HG03378 (cell line): Measurements from ENCODE around the gene YIPF4.
"Not testable (repeated sequence)": the region's sequence is repeated elsewhere in the genome, so short reads cannot be mapped to it uniquely, and the experiment has no call there.

Experiments used
- ATAC-seq: cut with Tn5 transposase; IDR thresholded peaks from one replicate; pipeline ENCODE4 v1.9.1; 2021; ENCODE audit warnings: mild to moderate bottlenecking, moderate library complexity; ENCODE audit not compliant: unreplicated experiment

Gene YIPF4

GRCh38 chr2:32277674-32278477, at the start of gene YIPF4:
TSS of gene YIPF4 (plus strand) at chr2:32277904. CDS start at chr2:32278156, 252 bp downstream.
- ATAC-seq = peak; percentile 98

GRCh38 chr2:32228181-32228580, 49.5 kb upstream of the YIPF4 start:
- no peak for ATAC-seq

- ATAC-seq = no peak
These were observed 48.1 kb upstream of the YIPF4 start for GRCh38 chr2:32229635-32230034.

GRCh38 chr2:32231959-32232358, 45.7 kb upstream of the YIPF4 start:
- ATAC-seq = no peak

- ATAC-seq = no peak
These were observed 42.4 kb upstream of the YIPF4 start for GRCh38 chr2:32235315-32235714.

- no peak for ATAC-seq
These were observed 40.2 kb upstream of the YIPF4 start for GRCh38 chr2:32237488-32237887.

GRCh38 chr2:32237996-32238395, 39.7 kb upstream of the YIPF4 start:
- ATAC-seq = no peak

- no peak for ATAC-seq
These were observed 35.4 kb upstream of the YIPF4 start for GRCh38 chr2:32242331-32242730.

- ATAC-seq = no peak
These were observed 30.8 kb upstream of the YIPF4 start for GRCh38 chr2:32246911-32247310.

GRCh38 chr2:32248299-32248698, 29.4 kb upstream of the YIPF4 start:
- no peak for ATAC-seq

- no peak for ATAC-seq
These were observed 27.9 kb upstream of the YIPF4 start for GRCh38 chr2:32249731-32250236.

- no peak for ATAC-seq
These were observed 27.4 kb upstream of the YIPF4 start for GRCh38 chr2:32250290-32250689.

- ATAC-seq = no peak
These were observed 19.5 kb upstream of the YIPF4 start for GRCh38 chr2:32258242-32258641.

- ATAC-seq = no peak
These were observed 17.3 kb upstream of the YIPF4 start for GRCh38 chr2:32260376-32260775.

GRCh38 chr2:32262105-32262504, 15.6 kb upstream of the YIPF4 start:
- no peak for ATAC-seq

GRCh38 chr2:32264422-32265105, 13.1 kb upstream of the YIPF4 start, which contains the start of gene NLRC4:
TSS of gene NLRC4 (minus strand) at chr2:32264886. CDS start at chr2:32256775, 8,111 bp downstream.
- peak; percentile 90 for ATAC-seq

- no peak for ATAC-seq
These were observed 6.6 kb upstream of the YIPF4 start for GRCh38 chr2:32271063-32271462.

- ATAC-seq = no peak
These were observed 5.4 kb upstream of the YIPF4 start for GRCh38 chr2:32272279-32272678.

GRCh38 chr2:32274289-32274688, 3.4 kb upstream of the YIPF4 start:
- no peak for ATAC-seq

GRCh38 chr2:32275790-32276189, 1.9 kb upstream of the YIPF4 start:
- ATAC-seq = not testable (repeated sequence)

- ATAC-seq = no peak
These were observed 386 bp upstream of the YIPF4 start for GRCh38 chr2:32277363-32277673.

GRCh38 chr2:32278478-32278853, 762 bp downstream of the YIPF4 start:
- no peak for ATAC-seq
